NCI-H748 treated with DMSO at 0.1 percent for 48 hours (cell line): ENCODE results near the gene SLC2A10.

Source experiments
- DNase-seq: peaks from one replicate; lab custom pipeline; 2025; lab: John Stamatoyannopoulos, UW

The SLC2A10 gene

DNA sequence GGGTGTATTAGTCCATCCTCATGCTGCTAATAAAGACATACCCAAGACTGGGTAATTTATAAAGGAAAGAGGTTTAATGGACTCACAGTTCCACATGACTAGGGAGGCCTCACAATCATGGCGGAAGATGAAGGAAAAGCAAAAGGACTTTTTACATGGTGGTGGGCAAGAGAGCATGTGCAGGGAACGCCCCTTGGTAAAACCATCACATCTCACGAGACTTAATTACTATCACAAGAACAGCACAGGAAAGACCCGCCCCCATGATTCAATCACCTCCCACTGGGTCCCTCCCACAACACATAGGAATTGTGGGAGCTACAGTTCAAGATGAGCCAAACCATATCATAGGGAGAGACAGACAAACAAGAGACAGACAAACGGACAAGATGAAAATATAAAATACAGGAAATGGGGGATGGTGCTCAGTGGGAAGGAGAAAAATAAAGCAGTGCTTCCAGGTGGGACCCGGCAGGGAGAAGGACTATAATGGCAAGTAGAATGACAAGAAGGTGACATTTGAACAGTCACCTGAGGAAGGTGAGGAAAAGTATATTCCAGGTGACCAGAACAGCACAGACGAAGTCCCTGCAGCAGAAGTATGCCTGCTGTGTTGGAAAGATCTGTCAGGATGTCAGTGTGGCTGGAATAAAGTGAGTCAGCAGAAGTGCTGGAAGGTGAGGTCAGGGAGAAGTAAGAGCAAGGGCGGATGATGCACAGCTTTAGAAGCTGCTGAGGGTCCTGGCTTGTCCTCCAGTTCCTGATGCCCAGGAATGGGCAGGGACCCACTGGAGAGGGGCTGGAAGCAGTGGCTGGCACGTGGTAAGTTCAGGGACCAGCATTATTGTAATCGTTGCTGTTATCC lies 61.1 kb downstream of the SLC2A10 start:
- no peak for DNase-seq

DNA sequence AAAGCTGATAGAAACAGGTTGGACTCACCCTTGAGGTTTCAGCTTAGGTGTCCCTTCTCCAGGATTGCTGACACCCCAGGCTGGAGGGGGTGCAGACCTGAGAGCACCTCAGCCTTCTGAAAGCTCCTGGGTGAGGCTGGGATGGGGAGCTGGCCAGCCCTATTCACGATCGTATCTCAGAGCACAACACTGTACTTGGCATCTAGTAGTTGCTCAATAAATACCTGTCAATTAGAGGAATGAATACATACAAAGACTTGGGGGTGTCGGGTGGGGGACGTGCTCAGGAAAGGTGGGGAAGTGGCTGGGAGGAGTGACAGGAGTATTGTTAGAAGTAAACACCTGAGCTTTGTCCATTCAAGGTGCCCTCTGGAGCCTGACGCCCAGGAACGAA lies 61.7 kb downstream of the SLC2A10 start:
- DNase-seq: no peak

DNA sequence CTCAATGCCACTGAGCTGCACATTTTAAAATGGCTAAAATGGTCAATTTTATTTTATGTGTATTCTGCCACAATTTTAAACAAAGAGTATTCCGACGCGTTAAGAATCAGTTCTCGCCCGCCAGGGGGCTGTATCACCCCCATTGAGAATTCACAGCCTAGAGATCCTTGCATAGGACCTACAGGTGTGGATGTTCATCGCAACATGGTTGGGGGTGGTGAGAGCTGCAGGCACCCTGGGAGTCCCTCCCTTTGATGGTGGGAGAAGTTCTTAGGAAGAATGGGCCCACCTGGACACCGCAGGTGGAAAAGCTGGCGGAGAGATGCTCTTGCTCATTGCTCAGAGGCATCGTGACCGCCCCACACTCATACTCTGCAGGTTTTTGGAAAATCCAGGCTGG lies 63.5 kb downstream of the SLC2A10 start:
- no peak for DNase-seq

DNA sequence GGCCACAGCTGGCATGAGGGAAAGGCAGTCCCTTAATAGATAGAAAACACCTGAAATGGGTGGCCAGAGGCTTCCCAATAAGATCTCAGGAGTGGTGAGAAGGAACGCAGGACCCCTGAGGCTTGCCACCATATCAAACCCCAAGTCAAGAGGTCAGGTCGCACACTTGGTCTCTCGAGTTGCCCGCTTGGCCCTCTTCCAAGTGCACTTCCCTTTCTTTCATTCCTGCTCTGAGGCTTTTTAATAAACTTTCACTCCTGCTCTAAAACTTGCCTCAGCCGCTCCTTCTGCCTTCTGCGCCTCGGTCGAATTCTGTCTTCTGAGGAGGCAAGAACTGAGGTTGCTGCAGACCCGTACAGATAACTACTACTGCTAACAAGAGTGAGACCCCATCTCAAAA lies 64.2 kb downstream of the SLC2A10 start:
- DNase-seq: no peak

DNA sequence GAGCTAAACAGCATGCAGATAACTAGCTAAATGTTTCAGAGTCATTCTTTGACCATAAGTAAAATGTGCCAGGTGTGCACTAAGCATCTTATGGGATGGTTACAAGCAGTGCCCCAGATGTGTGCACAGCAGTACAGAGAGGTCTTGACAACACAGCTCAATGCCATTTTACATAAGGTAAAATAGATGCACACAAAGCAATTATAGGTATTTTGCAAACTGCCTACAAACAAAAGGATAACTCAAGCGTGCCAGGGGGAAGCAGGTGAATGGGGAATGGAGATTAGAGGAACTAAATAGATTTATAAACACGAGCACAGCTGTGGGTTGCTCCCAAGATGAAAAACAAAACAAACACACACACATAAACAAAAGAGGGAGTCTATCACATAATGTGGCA lies 64.8 kb downstream of the SLC2A10 start:
- peak; percentile 79 for DNase-seq

DNA sequence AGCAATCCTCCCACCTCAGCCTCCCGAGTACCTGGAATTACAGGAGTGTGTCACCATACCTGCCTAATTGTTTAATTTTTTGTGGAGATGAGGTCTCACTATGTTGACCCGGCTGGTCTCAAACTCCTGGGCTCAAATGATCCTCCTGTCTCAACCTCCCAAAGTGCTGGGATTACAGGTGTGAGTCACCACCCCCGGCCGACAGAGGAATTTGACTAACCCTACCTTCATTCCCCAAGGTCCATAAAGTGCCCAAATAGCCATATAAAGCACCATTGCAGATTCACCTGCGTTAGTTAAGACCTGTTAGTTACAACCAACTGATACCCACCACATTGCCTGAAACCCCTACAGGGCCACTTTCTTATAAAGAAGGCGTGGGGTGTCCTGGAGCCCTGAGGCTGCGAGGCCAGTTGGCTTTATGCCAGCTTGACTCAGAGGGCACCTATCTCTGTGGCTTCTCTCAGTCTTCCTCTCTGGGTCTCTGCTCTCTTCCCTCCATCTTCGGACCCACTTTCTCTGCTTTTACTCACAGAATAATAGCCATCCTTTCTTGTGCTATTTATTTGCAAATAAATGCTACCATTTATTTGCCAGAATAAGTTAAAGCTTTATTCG lies 65.6 kb downstream of the SLC2A10 start:
- DNase-seq: no peak

DNA sequence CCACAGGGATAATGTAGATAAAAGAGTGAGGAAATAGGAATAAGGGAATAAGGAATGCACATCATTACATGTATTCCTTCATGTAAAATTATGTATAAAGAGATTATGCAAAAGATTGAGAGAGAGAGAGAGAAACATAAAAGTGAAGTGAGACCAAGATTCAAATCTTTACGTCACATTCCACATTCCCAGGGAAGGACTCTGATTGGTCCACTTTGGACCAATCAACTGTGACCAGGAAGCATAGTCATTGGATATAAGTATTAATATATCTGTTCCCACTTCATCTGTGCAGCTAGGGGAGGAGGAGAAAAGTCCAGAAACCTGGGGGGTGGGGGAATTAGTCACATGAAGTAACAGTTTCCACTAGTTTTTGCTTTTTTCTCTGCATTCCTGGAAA lies 66.4 kb downstream of the SLC2A10 start:
- no peak for DNase-seq

DNA sequence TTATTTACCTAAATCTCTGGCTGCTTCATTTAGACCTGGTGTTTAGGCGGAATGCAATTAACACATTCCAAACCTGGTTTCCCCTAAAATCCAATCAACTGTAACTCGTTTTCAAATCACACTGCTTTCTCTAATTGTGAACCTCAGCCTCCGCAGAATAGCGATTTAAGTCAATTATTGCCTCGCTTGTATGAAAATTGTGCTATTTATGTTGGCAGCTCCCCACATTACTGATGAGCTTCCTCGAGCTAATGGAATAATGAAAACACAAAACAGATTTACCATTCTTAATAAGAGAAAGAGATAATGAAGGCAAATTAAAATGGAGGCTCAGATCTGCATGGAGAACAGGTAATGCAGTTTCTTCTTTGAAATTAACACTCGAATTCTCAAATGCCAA lies 67.9 kb downstream of the SLC2A10 start:
- DNase-seq: no peak

DNA sequence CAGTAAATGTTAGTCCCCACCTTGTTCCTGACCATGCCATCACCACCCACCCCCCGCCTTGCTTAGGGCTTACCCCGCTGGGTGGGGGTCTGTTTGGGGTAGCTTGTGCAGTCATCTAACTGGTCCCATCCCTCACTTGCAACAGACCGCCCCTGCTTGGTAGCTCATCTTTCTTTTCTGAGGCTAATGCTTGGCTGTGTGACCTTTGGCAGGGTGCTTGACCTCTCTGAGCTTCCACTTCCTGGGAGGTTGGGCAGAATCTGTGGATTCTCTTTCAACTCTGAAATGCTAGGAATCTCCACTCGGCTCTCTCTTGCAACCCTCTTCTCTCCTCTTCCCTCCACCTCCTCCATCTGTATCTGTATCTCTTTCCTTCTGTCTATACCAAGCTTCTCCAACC lies 70.4 kb downstream of the SLC2A10 start:
- DNase-seq: no peak

DNA sequence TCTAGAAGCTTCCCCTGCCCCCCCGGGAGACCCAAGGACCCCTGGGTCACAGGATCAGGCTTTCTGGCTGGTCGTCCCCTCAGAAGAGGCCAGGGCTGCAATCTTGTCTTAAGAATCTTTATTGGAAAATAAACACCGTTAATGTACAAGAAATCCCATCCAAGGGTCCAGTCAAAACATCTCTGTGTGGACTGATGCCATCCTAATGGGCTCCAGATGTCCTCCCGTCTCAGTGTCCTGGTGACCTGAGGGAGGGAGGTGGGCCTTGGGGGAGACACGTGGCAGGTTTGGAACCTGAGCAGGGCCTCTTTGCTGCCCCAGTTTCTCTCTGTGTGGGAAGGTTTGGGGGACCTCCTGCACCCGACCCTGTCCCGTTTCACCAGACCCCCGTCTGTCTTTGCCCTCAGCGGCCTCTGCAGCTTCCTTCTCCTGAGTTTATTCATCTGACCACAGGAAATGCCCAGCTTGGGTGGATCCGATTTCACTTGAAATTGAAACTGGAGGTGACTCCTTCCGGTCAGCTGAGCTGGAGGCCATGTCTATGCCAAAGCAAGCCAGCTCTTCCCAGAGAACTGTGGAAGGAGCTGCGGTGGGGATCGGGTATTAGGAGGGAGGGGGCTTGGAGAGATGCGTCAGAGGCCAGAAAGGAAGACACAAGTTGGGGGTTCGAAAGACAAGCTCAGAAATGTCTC lies 75.1 kb downstream of the SLC2A10 start:
- no peak for DNase-seq
